Activated CD4-positive, CD25-positive, alpha-beta regulatory T cell (primary cell): Measurements from ENCODE around the gene HNRNPM.

Experiments
- DNase-seq, 4 experiments: peaks; one replicate each; lab custom pipeline; 2025; lab: John Stamatoyannopoulos, UW

Gene HNRNPM

DNA sequence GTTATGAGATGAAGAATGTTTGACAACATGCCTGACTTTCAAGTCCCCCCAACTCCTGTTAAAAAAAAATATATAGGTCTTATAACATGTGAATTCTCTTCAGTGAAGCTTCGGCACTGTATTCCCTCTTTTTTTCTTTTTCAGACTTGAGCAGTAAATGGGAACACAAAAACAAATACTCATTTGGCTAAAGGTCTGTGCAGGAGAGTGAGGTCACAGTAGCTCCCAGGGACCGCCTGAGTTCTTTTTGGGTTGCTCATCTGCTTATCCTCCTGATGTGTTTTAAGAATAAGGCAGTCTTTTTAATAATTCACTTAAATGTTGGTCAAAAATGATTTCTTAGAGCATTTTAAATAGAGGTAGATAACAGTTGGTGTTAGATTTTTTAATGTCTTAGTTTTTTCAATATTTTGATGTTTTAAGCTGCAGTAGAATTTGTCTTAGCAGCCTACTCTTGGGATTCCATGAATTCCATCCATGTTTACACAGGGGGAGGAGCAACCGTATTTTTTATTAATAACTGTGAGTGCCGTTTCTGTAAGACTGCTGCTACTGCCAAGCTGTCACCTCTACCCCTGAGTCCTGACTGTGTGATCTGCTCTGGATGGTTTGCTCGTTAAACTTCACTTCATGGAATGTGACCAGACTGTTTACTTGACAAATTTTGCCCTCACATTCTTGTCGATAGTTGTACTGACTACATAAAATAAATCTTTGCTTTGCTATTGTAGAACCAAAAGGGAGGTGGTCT, 14.9 kb downstream of the HNRNPM start:
- DNase-seq, result no peak

DNA sequence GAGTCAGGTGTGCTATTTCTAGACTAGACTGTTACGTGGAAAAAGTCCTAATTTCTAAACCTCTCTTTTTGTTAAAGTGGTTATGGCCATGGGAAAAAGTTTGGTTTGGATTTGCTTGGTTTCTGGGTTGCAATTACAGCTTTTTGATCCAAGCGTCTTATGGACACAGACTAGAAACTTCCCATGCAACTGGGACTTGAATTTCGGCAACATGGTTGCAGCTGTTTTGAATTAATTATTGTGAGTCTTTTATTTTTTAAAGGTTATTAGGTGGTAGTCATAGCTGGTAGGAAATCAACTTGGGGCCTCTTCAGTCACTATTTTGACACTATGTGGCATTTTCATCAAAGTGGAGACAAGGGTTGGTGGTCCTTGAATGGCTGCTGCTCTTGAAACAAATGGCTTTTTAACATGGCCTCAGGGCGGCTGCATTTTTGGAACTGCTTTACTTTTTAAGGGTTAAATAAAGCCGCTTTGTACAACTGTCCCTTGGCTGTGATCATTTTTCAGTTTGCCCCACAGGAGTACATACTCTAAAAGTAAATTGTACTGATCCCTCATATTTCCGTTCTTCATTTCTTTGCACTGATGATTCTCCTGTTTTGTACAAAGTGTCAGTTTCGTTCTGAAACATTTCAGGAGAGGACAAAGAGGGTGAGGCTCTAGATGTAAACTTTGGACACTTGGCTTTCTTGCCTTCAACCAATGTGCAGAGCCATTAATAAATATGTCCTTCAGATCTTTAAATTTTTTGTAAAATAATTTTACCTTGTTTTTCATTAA, 15.9 kb downstream of the HNRNPM start:
- DNase-seq, result no peak

- no peak for DNase-seq
These were observed 16.6 kb downstream of the HNRNPM start for GRCh38 chr19:8461376-8461775.

DNA sequence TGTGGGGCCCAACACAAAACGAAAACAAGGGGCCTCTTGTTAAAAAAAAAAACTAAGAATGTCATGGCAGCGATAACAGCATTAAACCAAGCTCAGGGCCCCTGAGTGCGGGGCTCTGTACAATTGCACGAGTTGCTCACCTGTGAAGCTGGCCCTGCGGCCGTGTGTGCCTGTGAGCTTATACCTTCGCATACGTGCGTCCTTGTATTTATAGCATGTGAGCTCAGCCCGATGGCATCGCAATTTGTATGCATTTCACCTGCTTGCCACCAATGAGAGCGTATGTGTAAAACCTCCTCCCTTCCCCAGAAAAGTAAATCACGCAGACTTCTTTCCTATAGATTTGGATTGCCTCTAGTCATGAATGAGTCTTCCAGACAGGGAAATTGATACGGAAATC, 17.1 kb downstream of the HNRNPM start:
- DNase-seq, result no peak

DNA sequence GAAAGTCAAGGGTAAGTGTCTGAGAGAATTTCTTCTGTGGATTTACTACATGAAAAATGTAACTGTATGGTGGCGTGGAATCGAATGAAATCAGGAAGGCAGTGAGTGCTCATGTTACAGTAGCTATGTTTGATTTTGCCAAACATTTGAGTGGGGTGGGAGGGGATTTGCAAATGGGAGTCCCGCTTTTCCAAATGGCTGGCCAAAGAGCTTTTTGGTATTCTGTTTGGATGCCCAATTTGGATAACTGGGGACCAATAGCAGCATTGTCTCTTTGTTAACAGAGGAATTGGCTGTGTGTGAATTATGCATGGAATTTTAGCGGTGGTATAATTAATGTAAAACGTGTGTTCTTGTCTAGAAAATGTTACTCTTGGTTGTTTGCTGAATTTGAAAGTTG, 17.8 kb downstream of the HNRNPM start:
- DNase-seq, result no peak

GRCh38 chr19:8463365-8463764, 18.6 kb downstream of the HNRNPM start:
- no peak for DNase-seq

GRCh38 chr19:8466018-8466417, 21.2 kb downstream of the HNRNPM start:
- DNase-seq, result no peak

GRCh38 chr19:8468124-8468523, 23.3 kb downstream of the HNRNPM start:
- DNase-seq, result no peak

DNA sequence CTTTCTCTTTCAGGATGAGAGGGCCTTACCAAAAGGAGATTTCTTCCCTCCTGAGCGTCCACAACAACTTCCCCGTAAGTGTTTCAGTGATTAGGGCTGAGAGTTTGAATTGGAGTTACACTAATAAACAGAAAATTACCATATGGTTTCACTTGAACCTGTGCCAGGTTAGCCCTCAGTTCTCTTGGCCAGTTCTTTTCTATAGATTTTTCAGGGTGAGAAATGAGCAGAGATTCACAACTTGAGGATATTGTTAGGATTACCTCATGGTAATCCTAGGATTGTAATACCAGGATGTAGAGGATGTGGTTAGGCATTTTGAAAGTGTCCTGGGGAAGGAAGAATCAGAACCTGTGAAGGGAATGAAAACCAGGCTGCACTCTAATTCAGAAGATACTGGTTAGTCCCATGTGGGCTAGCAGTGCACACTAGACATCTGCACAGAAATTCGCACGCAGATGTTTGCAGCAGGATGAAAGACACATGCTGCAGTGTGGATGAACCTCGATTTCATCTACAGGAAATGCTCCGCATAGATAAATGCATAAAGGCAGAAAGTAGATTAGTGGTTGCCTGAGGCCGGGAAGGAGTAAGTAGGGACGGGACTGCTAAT, 24.1 kb downstream of the HNRNPM start:
- DNase-seq, result no peak

DNA sequence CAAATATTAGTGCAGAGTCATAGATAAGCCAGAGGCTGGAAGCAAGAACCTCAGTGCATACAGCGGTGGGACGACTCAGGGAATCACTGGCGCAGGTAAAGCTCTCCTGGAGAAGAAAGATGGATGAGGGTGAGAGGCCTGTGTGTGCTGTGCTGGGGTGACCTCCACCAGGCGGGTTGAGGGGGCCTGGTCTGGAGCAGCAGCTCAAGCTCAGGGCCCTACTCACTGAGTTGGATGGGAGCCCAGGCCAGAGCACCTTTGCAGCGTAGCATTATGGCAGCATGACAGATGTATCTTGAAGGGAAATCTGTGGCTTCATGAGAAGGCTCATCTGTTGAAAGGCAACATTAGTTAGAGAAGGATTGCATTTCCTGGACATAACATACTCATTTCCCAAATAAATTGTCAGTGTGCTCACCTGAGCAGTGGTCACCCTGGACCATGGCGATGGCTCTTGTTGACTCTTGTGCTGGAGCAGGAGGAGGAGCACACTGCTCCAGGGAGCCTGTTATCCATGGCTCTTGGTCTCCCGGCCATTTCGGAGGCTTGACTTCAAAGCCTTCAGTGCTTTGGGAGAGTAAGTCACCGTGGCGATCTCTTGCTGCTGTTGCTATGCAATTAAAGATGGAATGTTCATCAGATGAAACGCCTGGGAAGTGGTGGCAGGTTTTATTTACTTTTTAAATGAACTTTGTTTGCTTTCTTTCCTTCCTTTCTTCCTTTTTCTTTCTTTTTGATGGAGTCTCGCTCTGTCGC, 25.0 kb downstream of the HNRNPM start:
- no peak for DNase-seq

GRCh38 chr19:8473648-8474476, 29.1 kb downstream of the HNRNPM start:
- DNase-seq, result no peak

GRCh38 chr19:8475005-8475404, 30.2 kb downstream of the HNRNPM start:
- no peak for DNase-seq

GRCh38 chr19:8476524-8476923, 31.7 kb downstream of the HNRNPM start:
- DNase-seq, result no peak

GRCh38 chr19:8477889-8478288, 33.1 kb downstream of the HNRNPM start:
- DNase-seq, result no peak

DNA sequence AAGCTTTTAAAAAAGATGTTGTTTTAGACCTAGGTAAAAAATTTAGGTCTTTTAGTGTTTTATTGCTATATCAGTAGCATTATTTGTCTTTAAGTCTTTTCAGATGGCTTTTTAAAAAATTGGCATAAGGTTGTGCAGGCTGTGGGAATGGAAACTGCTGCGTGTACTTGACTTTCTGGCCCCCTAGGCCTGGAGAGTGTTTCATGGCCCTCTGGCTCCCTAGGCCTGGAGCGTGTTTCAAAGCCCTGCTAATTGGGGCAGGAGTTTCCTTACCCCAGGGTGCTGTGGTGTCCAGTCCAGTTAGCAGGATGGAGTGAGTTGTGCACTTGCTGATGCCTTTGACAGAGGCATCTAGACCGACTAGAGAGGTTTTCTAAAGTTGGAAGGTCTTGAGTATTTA, 33.8 kb downstream of the HNRNPM start:
- no peak for DNase-seq

- no peak for DNase-seq
These were observed 36.4 kb downstream of the HNRNPM start for GRCh38 chr19:8481201-8481600.

GRCh38 chr19:8481616-8482015, 36.8 kb downstream of the HNRNPM start:
- no peak for DNase-seq

GRCh38 chr19:8482696-8483095, 37.9 kb downstream of the HNRNPM start:
- DNase-seq, result no peak

GRCh38 chr19:8483165-8483564, 38.4 kb downstream of the HNRNPM start:
- DNase-seq, result no peak

DNA sequence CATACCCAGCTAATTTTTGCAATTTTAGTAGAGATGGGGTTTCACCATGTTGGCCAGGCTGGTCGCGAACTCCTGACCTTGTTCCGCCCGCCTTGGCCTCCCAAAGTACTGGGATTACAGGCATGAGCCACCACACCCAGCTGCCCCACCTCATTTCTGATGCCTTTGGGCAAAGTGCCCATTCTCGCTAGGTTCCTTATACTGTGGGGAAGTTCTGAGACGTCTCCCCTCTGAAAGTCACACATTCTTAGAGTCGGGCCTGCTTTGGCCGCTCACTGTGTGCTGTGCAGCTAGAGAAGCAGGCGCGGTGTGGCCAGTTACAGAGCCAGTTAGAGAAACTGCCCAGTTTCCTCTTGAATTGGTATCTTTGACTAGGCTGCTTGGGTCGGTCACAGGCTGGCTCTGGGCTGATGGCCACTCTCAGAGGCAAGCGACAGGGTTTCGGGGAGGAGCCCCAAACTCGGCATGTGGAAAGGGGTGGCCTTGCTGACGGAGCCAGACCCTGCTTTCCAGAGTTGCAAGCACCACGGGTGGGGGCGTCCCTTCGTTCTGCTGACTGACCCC, 39.6 kb downstream of the HNRNPM start:
- no peak for DNase-seq
